HepG2 (cell line): ENCODE results near the gene SEC31B. TPM values are rescaled to one million over a fixed set of nuclear protein-coding genes. Genes with fewer than 3 reads are reported as not detected.

Experiments used
- ATAC-seq: fragments of 200-7000 bp; cut with Tn5 transposase; 3 replicates; pipeline ENCODE4 v1.9.1; 2020; ENCODE audit warnings: mild to moderate bottlenecking, moderate library complexity
- BruUV-seq: library from RNA; stranded (reverse); fragments of 400-500 nt; replicated peaks from 2 replicates; lab custom pipeline; 2021; lab: Mats Ljungman, UMichigan
- CTCF ChIA-PET: fragments of 300-600 bp; formaldehyde crosslinking; extraction: SDS; loops from one replicate; lab custom pipeline; 2021; ENCODE audit warnings: low total read pairs, inconsistent platforms, low intra/inter-chr PET ratio; lab: Yijun Ruan, JAX
- POLR2A ChIA-PET: fragments of 350-600 bp; sonication (Branson Sonifier 250); formaldehyde crosslinking; loops from one replicate; lab custom pipeline; 2020; ENCODE audit warnings: antibody characterized with exemption, inconsistent platforms; lab: Yijun Ruan, JAX
- DNase-seq: peaks from one replicate; pipeline ENCODE4 v3.0.0-alpha.2; 2015; ENCODE audit warnings: low spot score
- FAIRE-seq: peaks from 3 replicates; lab custom pipeline; 2011; peaks lifted over from hg19 to GRCh38; lab: Jason Lieb, UNC
- H2AFZ ChIP-seq: one replicate; pipeline ENCODE4 v1.6.1; 2011; ENCODE audit warnings: low read length, inconsistent platforms
- H3K27ac ChIP-seq: fragments of 300-600 bp; 3 replicates; pipeline ENCODE4 v1.8.0; 2011; ENCODE audit warnings: mixed run types, mild to moderate bottlenecking, mixed read lengths, low read length, inconsistent platforms; ENCODE audit not compliant: insufficient read depth; ENCODE audit errors: extremely low read length
- H3K27me3 ChIP-seq, 2 experiments: fragments of 200-600 bp in 1 of 2; 2 replicates in 1 of 2; 3 replicates in 1 of 2; pipeline versions ENCODE4 v1.6.0 to v1.8.0; 2011; ENCODE audit warnings: low read length in 2 of 2, mild to moderate bottlenecking in 2 of 2, moderate library complexity in 2 of 2, inconsistent platforms in 1 of 2; ENCODE audit not compliant: insufficient read depth in 2 of 2, control insufficient read depth in 1 of 2
- H3K36me3 ChIP-seq, 2 experiments: fragments of 200-600 bp in 1 of 2; replicated peaks in 1 of 2; 2 replicates in 1 of 2; 3 replicates in 1 of 2; pipeline versions ENCODE4 v1.5.1 to v1.8.0; 2011; ENCODE audit warnings: low read length in 2 of 2, inconsistent platforms in 1 of 2; ENCODE audit not compliant: insufficient read depth in 2 of 2, control insufficient read depth in 1 of 2
- H3K4me1 ChIP-seq: 2 replicates; pipeline ENCODE4 v1.5.1; 2012; ENCODE audit warnings: low read length, inconsistent platforms; ENCODE audit not compliant: insufficient read depth
- H3K4me2 ChIP-seq: 2 replicates; pipeline ENCODE4 v1.6.0; 2011; ENCODE audit warnings: low read depth, low read length, inconsistent platforms
- H3K4me3 ChIP-seq, 3 experiments: fragments of 200-600 bp in 1 of 3; sonication (generic), shearing (Covaris generic) in 1 of 3; replicated peaks in 1 of 3; 2 replicates each; pipeline ENCODE4 v1.5.1; 2011 to 2016; ENCODE audit warnings: low read length in 3 of 3, inconsistent platforms in 2 of 3, low read depth in 2 of 3, mild to moderate bottlenecking in 2 of 3, control low read depth in 1 of 3, mixed read lengths in 1 of 3; ENCODE audit not compliant: insufficient read depth in 1 of 3
- H3K79me2 ChIP-seq: one replicate; pipeline ENCODE4 v1.6.1; 2011; ENCODE audit warnings: low read length, inconsistent platforms; ENCODE audit not compliant: insufficient read depth
- H3K9ac ChIP-seq: 2 replicates; pipeline ENCODE4 v1.6.0; 2011; ENCODE audit warnings: mild to moderate bottlenecking, low read depth, low read length, inconsistent platforms; ENCODE audit not compliant: insufficient read depth
- H3K9me3 ChIP-seq: 2 replicates; pipeline ENCODE4 v1.5.1; 2012; ENCODE audit warnings: mild to moderate bottlenecking, low read length
- H4K20me1 ChIP-seq: 2 replicates; pipeline ENCODE4 v1.6.0; 2011; ENCODE audit warnings: inconsistent platforms, mild to moderate bottlenecking, low read length, moderate library complexity; ENCODE audit not compliant: insufficient read depth
- MEF2D ChIP-seq: sonication (generic); formaldehyde crosslinking; IDR thresholded peaks from 2 replicates; pipeline ENCODE4 v1.5.1; 2020; ENCODE audit warnings: mild to moderate bottlenecking, missing genetic modification reagents
- PHF21A ChIP-seq: sonication (generic); formaldehyde crosslinking; IDR thresholded peaks from 2 replicates; pipeline ENCODE4 v1.5.0; 2020; ENCODE audit warnings: mild to moderate bottlenecking, missing genetic modification reagents
- RNF2 ChIP-seq: fragments of 450-650 bp; conservative IDR thresholded peaks from 2 replicates; pipeline ENCODE4 v1.6.1; 2016; ENCODE audit warnings: low read depth
- SP140L ChIP-seq: sonication (generic); formaldehyde crosslinking; IDR thresholded peaks from 2 replicates; pipeline ENCODE4 v1.4.0; 2020; ENCODE audit warnings: missing genetic modification reagents, borderline replicate concordance
- ZNF354B ChIP-seq: sonication (generic); formaldehyde crosslinking; IDR thresholded peaks from 2 replicates; pipeline ENCODE4 v1.8.0; 2022; ENCODE audit warnings: mild to moderate bottlenecking, missing genetic modification reagents
- ZSCAN31 ChIP-seq: sonication (generic); formaldehyde crosslinking; IDR thresholded peaks from 2 replicates; pipeline ENCODE4 v1.5.0; 2020; ENCODE audit warnings: low read depth, mild to moderate bottlenecking, missing genetic modification reagents
- WGBS: methylation state at CpG from one replicate; pipeline ENCODE4 v1.1.6; 2017; ENCODE audit warnings: low lambda C conversion rate; 5-methylcytosine and 5-hydroxymethylcytosine counted together
- in situ Hi-C: cut with HindIII; loops from 2 replicates; pipeline ENCODE4 v1.10.0; 2017; ENCODE audit warnings: low pct_unique_long_range_greater_than_20kb; ENCODE audit not compliant: extremely low pct_ligation_motif_present
- intact Hi-C: fragments of 100-400 bp; cut with micrococcal nuclease; formaldehyde crosslinking; loops from one replicate; pipeline ENCODE4 v1.10.0; 2022; ENCODE audit not compliant: unreplicated experiment
- polyA plus RNA-seq, 8 experiments: library from polyadenylated mRNA; depleted of rRNA in 3 of 8; stranded (reverse) in 7 of 8; unstranded in 1 of 8; fragments of >200 nt; fragmentation: Illumina TruSeq in 4 of 8; extraction: Trizol in 4 of 8; gene quantifications; 2 replicates each; pipeline versions ENCODE4 v1.2.1 to v1.2.3, GENCODE V29; 2011 to 2016; ENCODE audit warnings: low read depth in 4 of 8, missing spikeins in 1 of 8, mixed read lengths in 1 of 8; ENCODE audit not compliant: insufficient read depth in 1 of 8
- total RNA-seq, 5 experiments: library from RNA; depleted of rRNA; stranded (reverse); fragments of >200 nt; fragmentation: Illumina TruSeq; extraction: Trizol; gene quantifications; 2 replicates each; pipeline ENCODE4 v1.2.3, GENCODE V29; 2016; ENCODE audit warnings: low read depth in 1 of 5
- TF ChIP-seq, protein P1 (sequence below): sonication (generic); formaldehyde crosslinking; IDR thresholded peaks from 2 replicates; pipeline ENCODE4 v1.8.0; 2023; ENCODE audit warnings: mild to moderate bottlenecking, missing genetic modification reagents

Gene SEC31B
- total and polyA plus RNA-seq, 2 of the 13 experiments (the other 11 are each of a cell fraction or from before 2014, with no cell fraction given), result 2.0 to 8.3 TPM

DNA sequence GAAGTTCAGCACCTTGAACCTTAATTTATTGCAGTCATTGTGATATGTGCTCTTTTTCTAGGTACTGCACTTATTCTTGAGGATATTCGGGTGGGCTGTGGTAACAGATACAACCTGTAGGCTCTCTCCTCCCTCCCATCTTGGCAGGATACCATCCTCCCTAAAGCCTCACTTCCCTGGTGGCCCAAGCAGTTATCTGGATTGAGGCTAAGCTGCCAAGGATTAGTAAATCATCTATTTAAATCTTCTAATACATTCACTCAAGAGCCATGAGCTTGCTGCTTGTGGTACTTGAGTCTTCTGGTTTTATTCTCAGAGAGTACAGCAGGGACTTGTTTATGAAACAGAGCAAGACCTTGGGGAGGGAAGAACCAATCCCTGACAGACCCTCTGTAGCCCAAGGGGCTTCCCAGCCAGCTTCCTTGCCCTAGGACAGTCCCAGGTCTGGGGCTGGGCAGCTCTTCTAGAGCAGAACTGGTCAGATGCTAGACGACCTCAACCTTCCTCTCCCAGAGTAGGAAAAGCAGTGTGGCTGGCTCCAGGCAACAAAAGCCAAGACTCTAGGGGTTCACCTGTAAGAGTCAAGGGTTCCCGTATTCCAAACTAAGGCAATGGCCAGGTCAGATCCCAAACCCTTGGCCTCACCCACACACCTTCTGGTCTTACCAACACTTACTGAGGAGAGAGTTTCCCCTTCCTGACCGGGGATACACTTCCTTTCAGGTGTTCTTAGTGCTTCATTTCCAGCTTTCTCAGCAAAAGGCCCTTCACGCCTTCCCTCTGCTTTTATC is 35.6 kb downstream of the SEC31B start:
- Histone ChIP-seq H3K79me2 (no peaks in the 10 kb centered on the region), H3K27ac (no peak overlapping the region), H4K20me1 (no peaks in the 10 kb centered on the region), H2AFZ (no peak overlapping the region)
- DNase-seq, result no peak
- TF ChIP-seq ZNF354B (no peak), SP140L (CRISPR knock-in tag) (no peak), MEF2D (no peak), ZSCAN31 (CRISPR knock-in tag) (no peak), PHF21A (no peak), RNF2 (no peak)
- TF ChIP-seq, protein P1, sequence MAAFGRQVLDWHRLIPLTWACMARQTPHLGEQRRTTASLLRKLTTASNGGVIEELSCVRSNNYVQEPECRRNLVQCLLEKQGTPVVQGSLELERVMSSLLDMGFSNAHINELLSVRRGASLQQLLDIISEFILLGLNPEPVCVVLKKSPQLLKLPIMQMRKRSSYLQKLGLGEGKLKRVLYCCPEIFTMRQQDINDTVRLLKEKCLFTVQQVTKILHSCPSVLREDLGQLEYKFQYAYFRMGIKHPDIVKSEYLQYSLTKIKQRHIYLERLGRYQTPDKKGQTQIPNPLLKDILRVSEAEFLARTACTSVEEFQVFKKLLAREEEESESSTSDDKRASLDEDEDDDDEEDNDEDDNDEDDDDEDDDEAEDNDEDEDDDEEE (CRISPR knock-in tag), result no peak
- TF ChIP-seq, all 625 proteins: peak for 0
- CTCF ChIA-PET, result interaction anchor here (1.8 kb wide), 1 partner anchor 35 kb away, joined by 8 read pairs; no protein-coding TSS in a partner anchor
- peaks cover 2 to 10% of the 10 kb centered on the region in 2 experiments; a peak in 3 of 5 replicates for H3K27me3 ChIP-seq
- POLR2A ChIA-PET, result no interaction called here
- 68% methylated on average over 4 of the region's 5 CpGs for WGBS
- no peaks in the 10 kb centered on the region; a peak in 1 of 5 replicates for H3K36me3 ChIP-seq
- intact Hi-C loops, result loop anchor here (5.0 kb wide), 1 partner anchor 33 kb away; the partner anchor contains the start of gene SEC31B
- H3K4me2 ChIP-seq, result no peak overlapping the region
- no peak overlapping the region for H3K4me3 ChIP-seq
- ATAC-seq (no peak), FAIRE-seq (no peak)
- no TSS peak for BruUV-seq
- no peak overlapping the region for H3K9ac ChIP-seq
- no peaks in the 10 kb centered on the region for H3K9me3 ChIP-seq
- in situ Hi-C loops, result no loop called here
- H3K4me1 ChIP-seq, result peaks cover 10% of the 10 kb centered on the region; the same call in 1 of the 2 replicates
